Glutamatergic neuron (in vitro differentiated cells): ENCODE measurements around the gene BANK1. TPM values are rescaled to one million over a fixed set of nuclear protein-coding genes. Genes with fewer than 3 reads are reported as not detected.

Source experiments
- DNase-seq: peaks from one replicate; pipeline ENCODE4 v3.0.0; 2022
- H3K27ac Mint-ChIP-seq: one replicate; pipeline ENCODE4 v1.8.0; 2020; ENCODE audit warnings: mild to moderate bottlenecking, mixed read lengths, inconsistent platforms; ENCODE audit not compliant: unreplicated experiment
- H3K27me3 Mint-ChIP-seq: one replicate; pipeline ENCODE4 v1.8.0; 2020; ENCODE audit warnings: mild to moderate bottlenecking, moderate library complexity, mixed read lengths, inconsistent platforms; ENCODE audit not compliant: unreplicated experiment
- H3K36me3 Mint-ChIP-seq: one replicate; pipeline ENCODE4 v1.8.0; 2020; ENCODE audit warnings: mild to moderate bottlenecking, mixed read lengths, inconsistent platforms; ENCODE audit not compliant: unreplicated experiment
- H3K4me1 Mint-ChIP-seq: one replicate; pipeline ENCODE4 v1.8.0; 2020; ENCODE audit warnings: mild to moderate bottlenecking, low read depth, mixed read lengths, inconsistent platforms; ENCODE audit not compliant: unreplicated experiment
- H3K4me3 Mint-ChIP-seq: one replicate; pipeline ENCODE4 v1.8.0; 2020; ENCODE audit warnings: mild to moderate bottlenecking, mixed read lengths, inconsistent platforms; ENCODE audit not compliant: unreplicated experiment
- H3K9me3 Mint-ChIP-seq: one replicate; pipeline ENCODE4 v1.8.0; 2020; ENCODE audit warnings: mild to moderate bottlenecking, moderate library complexity, mixed read lengths, inconsistent platforms; ENCODE audit not compliant: unreplicated experiment
- CTCF ChIP-seq: fragments of 200-600 bp; sonication (generic); IDR thresholded peaks from one replicate; pipeline ENCODE4 v1.5.0; 2021; ENCODE audit not compliant: partially characterized antibody, unreplicated experiment
- long read RNA-seq: library from polyadenylated mRNA; unstranded; transcript quantifications from one replicate; pipeline ENCODE4 v2.0.0, GENCODE V29; 2020; ENCODE audit not compliant: unreplicated experiment
- total RNA-seq: library from RNA; stranded (reverse); fragmentation: NEBNext Ultra II Directional; extraction: Animal tissue kit (Norgen Biotek cat#: 25700); gene quantifications from one replicate; pipeline ENCODE4 v1.2.1, GENCODE V29; 2021; ENCODE audit not compliant: unreplicated experiment

BANK1 gene
- total RNA-seq: not detected
- long read RNA-seq, partial matches to known transcripts: 0 of 1 reads
- long read RNA-seq, other reads (novel, unspliced or antisense): 1 of 1 reads

- peak; percentile 26 for TF ChIP-seq CTCF
- no peak within 1 kb of the TSS for H3K27ac Mint-ChIP-seq
- peak; percentile 81 for DNase-seq
- peaks cover 4% of the 10 kb centered on the region for H3K36me3 Mint-ChIP-seq
- no peaks in the 10 kb centered on the region for H3K4me1 Mint-ChIP-seq
- peak within 1 kb of the TSS; percentile 84 for H3K4me3 Mint-ChIP-seq
- H3K9me3 Mint-ChIP-seq: no peaks in the 10 kb centered on the region
- no peaks in the 10 kb centered on the region for H3K27me3 Mint-ChIP-seq
These were observed at the start of gene BANK1 for GRCh38 chr4:101790521-101791181. Gene BANK1, plus strand, starts transcription at chr4:101790730. Its CDS starts 151 bp downstream, at chr4:101790881.

GRCh38 chr4:101753721-101754120, 36.8 kb upstream of the BANK1 start:
- no peaks in the 10 kb centered on the region for H3K36me3 Mint-ChIP-seq
- no peaks in the 10 kb centered on the region for H3K9me3 Mint-ChIP-seq
- peaks cover 1% of the 10 kb centered on the region for H3K27me3 Mint-ChIP-seq
- no peak for TF ChIP-seq CTCF
- no peak for DNase-seq
- no peak overlapping the region for H3K27ac Mint-ChIP-seq
- no peaks in the 10 kb centered on the region for H3K4me1 Mint-ChIP-seq
- no peak overlapping the region for H3K4me3 Mint-ChIP-seq

GRCh38 chr4:101756181-101756580, 34.3 kb upstream of the BANK1 start:
- Mint-ChIP-seq H3K4me1 (no peaks in the 10 kb centered on the region), H3K27me3 (peaks cover 1% of the 10 kb centered on the region), H3K36me3 (no peaks in the 10 kb centered on the region), H3K4me3 (no peak overlapping the region), H3K9me3 (peaks cover 2% of the 10 kb centered on the region), H3K27ac (no peak overlapping the region)
- DNase-seq: no peak
- TF ChIP-seq CTCF: no peak

GRCh38 chr4:101761405-101761804, 29.1 kb upstream of the BANK1 start:
- Mint-ChIP-seq H3K9me3 (peaks cover 2% of the 10 kb centered on the region), H3K36me3 (no peaks in the 10 kb centered on the region), H3K27ac (no peak overlapping the region), H3K4me3 (no peak overlapping the region), H3K4me1 (peaks cover 4% of the 10 kb centered on the region), H3K27me3 (no peaks in the 10 kb centered on the region)
- TF ChIP-seq CTCF: no peak
- no peak for DNase-seq

- DNase-seq: no peak
- TF ChIP-seq CTCF: no peak
- Mint-ChIP-seq H3K4me1 (peaks cover 4% of the 10 kb centered on the region), H3K27ac (no peak overlapping the region), H3K36me3 (no peaks in the 10 kb centered on the region), H3K9me3 (peaks cover 2% of the 10 kb centered on the region), H3K4me3 (no peak overlapping the region), H3K27me3 (no peaks in the 10 kb centered on the region)
These were observed 28.5 kb upstream of the BANK1 start for GRCh38 chr4:101762025-101762424.
